Stimulated activated CD4-positive, alpha-beta T cell treated with anti-CD3 and anti-CD28 coated beads, TNF-alpha, amount 100 ng/mL, for 1 hour (primary cell): ENCODE data around the gene GCNT1.
"Not testable (repeated sequence)": the region's sequence is repeated elsewhere in the genome, so short reads cannot be mapped to it uniquely, and the experiment has no call there.

Experiments
- DNase-seq, 3 donors: peaks; one replicate each; pipeline ENCODE4 v3.0.0-alpha.2; 2020; ENCODE audit warnings: low read depth in 3 of 3, low spot score in 1 of 3

Gene GCNT1

DNA sequence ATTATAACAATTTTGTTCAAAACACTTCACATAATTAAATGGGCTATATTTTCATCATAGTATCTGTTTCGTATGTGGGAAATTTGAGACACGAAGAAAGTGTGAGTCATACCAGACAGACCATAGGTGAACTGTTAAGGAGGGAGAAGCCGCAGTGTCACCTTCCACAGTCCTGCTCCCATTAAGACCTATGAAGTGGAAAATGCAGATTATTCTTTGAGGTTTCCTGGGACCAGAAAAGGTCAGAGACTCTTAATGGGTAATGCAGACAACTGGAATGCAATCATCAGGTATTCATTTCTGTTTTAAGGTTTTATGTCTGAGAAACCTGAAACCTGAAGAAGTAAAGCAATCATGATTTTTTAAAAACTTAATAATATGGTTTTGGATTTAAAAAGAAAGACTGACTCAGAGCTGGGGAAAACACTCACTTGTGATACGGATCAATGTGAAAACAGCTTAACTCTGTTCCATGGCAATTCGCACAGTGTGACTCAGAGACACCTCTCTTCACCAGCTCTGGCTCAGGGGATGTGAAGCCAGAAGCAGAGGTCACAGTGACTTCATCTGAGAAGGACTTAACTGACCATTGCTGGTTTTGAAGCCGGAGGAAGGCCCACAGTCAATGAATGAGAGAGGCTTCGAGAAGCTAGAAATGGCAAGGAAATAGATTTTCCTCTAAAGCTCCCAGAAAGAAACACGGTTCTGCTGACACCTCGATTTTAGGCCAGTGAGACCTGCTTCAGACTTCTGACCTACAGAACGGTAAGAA is 17.2 kb upstream of the GCNT1 start:
- DNase-seq, result no peak

DNA sequence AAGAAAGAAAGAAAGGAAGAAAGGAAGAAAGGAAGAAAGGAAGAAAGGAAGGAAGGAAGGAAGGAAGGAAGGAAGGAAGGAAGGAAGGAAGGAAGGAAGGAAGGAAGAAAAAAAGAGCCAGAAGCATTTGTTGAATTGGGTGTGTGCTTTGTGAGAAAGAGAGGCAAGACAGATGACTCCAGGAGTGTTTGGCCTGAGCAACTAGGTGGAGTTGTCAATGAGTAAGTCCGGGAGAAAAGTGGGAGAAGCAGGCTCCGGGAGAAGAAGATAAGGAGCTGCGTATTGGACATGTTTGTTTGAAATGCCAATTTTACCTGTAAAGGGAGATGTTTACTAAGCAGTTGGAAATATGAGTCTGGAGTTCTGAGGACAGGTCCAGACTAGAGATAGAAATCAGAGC is 15.1 kb upstream of the GCNT1 start:
- no peak for DNase-seq

DNA sequence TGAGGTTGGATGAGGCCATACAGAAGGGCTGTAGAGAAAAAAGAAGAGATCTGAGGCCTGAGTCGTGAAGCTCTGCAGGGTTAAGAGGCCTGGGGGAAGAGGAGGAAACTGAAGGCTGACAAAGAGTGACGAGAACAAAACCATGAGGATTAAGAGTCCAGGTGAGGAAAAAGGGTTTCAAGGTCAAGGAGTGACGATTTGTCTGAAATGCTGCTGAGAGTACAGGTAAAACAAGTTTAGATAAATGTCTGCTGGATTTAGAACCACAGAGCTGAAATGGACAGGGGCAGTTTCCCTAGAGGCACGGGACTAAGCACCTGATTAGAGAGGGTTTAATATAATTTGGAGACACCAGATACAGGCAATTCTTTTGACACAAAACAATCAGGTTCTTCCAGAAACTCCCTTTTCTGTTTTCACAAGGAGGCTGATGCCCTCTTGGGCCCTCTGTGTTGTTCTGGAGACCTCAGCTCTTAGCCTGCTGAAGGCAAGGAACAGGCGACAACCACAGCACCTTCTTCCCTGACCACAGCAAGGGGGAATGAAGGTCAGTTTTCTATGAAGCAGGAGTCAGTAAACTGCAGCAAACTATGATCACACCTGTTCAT is 14.6 kb upstream of the GCNT1 start:
- DNase-seq, result no peak

DNA sequence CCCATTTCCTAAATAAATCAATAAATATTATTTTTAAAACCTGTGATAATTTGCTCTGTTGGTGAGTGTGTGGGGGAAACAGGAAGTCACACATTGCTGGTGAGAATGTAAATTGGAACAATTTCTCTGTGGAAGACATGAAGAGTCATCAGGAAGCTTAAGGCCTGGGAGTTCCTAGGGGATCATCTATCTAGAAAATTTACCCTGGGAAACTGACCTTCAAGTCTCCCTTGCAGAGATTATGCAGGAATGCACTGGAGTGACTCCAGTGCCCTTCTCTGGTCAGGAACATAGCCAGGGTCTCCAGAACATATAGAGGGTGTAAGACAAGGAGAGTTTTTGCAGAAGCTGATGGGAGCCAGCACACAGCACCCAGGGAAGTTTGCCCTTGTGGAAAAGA is 13.0 kb upstream of the GCNT1 start:
- no peak for DNase-seq

DNA sequence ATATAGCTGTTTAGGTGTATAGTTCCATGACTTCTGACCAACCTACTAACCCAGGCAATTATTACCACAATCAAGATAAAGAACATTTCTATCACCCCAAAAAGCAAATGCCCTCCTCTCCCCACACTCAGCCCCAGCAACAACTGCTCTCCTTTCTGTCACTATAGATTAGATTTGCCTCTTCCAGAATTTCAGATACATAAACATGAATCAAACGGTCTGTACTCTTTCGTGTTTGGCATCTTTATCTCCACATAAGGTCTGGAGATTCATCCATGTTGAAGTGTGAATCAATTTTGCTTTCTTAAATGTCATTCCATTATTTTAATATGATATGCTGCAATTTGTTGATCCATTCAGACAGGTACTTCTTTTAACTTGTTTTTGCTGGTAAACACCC is 10.5 kb upstream of the GCNT1 start:
- no peak for DNase-seq

DNA sequence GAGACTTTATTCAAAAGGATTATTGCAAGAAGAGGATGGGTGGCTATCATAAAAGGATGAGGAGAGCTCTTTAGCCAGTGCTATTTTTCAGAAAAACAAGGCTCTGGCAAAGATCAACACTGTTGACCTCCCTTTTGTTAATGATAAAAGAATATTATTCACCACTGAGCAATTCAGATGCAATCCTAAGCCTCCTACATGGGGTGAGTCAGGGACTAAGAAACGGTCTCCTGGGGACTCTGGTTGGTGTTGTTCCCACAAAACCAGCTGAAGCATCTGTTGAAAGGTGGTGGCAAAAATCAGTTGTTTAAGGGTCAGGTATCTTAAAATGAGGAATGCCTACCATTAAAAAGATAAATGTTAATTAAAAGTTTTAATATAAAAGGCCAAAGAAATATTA is 7.7 kb upstream of the GCNT1 start:
- no peak for DNase-seq

DNA sequence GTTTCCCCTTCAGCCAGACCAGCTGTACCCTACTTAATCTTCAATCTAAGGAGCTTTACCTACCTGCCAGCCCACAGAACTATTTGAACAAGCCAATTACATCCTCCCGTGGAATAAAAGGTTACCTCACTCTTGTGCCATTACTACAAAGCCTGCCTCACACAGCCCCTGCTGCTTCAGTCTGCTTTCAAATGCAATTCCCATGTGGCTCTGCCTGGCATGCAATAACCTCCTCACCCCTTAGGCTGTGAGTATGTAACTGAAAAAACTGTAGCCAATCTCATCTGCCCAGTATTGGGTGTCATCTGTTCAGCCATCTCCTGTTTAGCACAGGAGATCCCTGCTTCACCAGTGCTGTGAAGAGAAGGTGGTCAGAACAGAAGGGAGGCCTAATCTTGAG is 6.1 kb upstream of the GCNT1 start:
- no peak for DNase-seq

DNA sequence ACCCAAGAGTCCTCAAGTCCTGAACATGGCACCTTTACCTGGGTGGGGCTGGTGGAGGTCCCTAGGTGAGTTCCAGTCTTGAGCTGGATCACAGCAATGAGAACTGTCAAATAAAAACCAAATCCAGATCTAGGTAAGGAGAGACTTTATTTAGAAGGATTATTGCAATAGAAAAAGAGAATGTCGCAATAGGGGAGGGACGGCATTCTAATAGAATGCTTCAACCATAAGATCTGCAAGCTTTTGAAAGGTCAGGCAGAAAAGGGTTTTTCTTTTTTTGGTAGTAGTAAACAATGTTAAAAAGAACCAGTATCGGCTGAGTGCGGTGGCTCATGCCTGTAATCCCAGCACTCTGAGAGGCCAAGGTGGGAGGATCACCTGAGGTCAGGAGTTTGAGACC is 5.2 kb upstream of the GCNT1 start:
- DNase-seq, result no peak

DNA sequence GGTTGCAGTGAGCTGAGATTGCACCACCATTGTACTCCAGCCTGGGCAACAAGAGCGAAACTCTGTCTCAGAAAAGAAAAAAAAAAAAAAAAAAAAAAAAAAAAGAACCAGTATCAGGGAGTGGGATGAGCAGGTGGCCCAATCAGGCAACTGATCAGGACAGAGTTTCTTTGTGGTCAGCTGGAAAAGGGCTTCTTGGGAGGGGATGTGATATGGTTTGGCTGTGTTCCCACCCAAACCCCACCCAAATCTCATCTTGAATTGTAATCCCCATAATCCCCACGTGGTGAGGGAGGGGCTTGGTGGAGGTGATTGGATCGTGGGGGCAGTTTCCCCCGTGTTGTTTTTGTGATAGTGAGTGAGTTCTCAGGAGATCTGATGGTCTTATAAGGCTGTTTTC is 4.7 kb upstream of the GCNT1 start:
- no peak for DNase-seq

DNA sequence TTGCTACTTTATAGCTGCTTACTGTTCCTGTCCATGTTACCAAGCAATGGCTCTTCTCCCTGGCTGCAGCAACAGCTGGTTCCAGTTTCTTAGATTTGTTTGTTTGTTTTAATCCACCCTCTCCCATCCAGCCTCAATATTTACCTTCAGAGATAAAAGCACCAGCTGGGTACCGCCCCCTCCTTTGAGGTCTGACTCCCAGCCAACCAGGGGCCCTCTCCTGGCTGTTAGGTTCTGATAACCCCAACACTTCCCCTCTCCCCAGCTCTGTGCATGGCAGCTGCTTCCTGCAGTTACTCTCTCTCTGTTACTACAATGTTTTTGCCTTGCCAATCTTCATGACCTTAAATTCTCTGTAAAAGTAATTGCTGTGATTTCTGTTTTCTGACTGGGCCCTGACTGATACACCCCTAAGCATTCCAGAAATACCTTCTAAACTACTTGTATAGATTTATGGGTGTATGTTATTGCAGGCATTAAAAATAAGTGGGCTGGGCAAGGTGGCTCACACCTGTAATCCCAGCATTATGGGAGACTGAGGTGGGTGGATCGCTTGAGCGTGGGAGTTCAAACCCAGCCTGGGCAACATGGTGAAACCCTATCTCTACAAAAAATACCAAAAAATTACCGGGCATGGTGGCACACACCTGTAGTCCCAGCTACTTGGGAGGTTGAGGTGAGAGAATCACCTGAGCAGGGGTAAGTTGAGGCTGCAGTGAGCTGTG is 2.6 kb upstream of the GCNT1 start:
- no peak for DNase-seq

DNA sequence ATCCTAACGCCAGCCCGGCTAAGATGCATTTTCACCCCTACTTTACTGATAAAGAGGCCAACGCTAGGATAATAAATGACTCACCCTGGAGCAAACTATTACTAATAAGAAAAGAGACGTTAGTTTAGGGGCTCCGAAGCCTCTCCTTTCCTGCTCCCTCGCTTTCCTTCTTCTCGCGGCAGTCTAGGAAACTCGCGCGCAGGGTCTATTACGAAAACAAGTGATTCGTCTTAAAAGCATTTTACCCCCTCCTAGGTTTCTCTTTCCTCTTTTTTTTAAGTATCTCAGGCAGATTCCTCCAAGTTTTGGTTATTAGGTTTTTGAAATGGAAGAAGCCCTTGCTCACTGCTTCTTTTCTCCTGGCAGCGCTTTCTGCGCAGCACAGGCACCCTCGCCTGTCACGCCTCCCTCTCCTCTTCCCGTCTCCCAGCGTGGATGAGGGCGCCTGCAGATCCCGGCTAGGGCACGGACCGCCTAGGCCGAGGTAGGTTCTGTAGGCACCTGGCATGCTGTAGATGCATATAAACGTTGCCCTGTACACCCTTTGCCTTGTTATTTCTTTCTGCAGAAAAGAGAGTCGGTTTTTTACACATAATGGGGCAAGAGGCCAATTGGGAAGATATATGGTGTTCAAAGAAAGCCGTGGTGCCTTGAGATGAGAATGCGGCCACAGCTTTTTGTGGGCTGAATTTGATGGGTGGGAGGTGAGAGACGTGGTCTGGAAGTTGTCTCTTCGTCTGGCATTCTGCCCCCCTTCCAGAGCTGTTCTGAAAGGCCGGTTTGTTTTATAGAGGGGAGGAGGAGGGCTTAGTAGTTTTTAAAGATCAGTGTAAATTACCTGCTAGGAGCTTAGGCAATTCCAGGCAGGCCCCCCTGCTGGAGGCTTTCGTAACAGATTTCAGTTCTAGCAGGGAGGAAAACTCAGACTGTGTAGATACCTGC is 983 bp downstream of the GCNT1 start:
- DNase-seq, result no peak

DNA sequence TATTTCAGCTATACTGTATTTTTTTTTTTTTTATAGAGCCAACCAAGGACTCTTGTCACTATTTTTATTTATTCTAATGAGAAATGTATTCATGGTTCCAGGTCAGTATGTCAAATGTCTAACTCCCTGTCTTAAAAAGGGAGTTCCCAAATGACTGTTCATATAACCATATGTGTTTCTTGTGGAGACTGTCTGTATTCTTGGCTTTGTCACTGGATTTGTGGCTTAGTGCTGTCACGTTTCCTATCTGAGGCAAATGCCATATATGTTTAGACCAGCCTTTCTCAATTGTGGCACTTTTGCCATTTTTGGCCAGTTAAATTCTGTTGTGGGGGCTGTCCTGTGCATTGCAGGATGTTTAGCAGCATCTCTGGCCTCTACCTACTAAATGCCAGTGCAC is 3.1 kb downstream of the GCNT1 start:
- DNase-seq, result no peak

DNA sequence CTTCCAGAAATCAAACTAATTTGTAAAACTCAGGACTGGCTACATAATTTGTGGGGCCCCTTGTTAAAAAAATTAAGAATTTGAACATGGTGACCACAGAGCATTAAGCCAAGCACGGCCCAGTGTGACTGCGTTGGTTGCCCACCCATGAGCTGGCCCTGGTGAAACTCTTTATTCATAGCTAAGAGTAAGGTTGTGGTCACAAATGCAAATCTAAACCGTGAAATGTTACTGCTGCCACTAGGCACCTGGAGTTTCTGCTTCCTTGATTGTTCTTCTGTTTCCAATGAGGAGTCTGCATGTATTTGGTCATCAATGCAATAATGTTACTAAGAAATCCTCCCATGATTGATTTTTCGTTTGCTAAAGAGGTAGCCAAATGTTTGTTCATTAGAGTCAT is 4.2 kb downstream of the GCNT1 start:
- no peak for DNase-seq

DNA sequence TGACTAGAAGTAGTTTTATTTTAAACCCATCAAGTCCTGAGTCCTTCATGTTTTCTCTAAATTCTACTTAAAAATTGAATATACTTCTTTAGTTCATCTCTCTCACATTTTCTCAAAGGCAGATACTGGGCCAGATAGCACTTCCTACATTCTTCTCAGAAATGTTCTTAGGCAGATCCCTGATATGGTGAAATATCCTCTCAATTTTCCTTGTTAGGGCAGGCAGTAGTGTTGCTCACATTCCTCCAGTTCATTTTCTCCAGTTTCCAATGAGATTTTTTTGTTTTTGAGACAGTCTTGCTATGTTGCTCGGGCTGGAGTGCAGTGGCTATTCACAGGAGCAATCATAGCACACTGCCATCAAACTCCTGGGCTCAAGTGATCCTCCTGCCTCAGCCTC is 5.7 kb downstream of the GCNT1 start:
- DNase-seq, result no peak

DNA sequence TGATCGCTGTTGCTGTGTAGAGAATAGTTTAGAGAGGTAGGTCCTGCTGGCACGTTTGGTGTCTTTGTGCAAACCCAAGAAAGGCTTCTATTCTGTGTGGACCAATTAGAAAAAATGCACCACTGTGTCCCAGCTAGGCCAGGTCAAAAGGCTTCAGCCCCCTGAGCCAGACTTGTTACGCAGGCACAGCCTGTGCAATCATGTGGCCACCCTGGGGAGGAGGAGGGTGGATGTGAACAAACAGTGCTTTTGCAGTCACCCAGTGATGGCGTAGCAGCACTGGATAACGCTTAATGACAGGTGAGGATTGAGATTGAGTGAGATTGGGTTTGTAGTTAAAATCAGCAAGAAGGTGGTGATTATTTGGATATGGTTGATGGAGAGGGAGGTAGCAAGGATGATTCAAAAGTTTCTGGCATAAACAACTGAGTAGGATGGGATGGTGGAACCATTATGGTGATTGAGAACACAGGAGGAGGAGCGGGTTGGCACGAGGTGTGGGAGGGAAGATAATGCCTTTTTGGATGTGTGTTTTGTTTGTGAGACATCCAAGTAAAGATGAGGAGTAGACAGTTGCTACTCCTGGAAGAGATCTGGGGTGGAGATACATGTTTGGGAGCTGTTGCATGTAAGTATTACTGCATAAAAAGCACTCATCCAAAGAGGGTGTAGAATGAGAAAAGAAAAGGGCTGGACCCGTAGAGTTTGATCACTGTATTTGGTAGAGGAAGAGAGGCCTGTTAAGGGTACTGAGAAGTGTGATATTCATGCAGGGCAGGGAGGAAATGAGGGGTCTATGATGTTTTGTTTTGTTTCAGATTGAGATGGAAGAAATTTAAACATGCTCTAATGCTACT is 6.7 kb downstream of the GCNT1 start:
- no peak for DNase-seq

DNA sequence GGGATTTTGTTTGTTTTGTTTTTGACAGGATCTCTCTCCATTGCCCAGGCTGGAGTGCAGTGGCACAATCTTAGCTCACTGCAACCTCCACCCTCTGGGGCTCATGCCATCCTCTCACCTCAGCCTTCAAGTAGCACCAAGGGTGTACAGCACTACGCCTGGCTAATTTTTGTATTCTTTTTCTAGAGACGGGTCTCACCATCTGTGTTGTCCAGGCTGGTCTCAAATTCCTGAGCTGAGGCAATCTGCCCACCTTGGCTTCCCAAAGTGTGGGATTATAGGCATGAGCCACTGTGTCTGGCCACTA is 7.3 kb downstream of the GCNT1 start:
- no peak for DNase-seq

DNA sequence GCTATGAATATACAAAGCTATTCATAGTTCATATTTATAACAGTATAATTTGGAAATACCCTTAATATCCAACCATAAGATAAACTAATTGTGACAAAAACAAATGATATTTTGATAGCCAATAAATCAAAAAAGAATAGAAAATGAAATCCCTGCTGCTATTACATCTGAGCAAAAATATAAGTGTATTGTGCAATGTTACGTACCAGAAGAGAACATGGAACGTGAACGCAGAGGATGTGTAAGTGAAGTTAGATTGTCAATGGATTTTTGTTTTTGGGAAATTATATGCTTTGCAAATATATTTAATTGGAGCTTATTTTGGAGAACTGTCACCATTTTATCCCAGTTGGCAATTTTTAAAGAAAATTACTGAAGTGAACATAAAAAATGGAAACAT is 15.4 kb downstream of the GCNT1 start:
- no peak for DNase-seq

DNA sequence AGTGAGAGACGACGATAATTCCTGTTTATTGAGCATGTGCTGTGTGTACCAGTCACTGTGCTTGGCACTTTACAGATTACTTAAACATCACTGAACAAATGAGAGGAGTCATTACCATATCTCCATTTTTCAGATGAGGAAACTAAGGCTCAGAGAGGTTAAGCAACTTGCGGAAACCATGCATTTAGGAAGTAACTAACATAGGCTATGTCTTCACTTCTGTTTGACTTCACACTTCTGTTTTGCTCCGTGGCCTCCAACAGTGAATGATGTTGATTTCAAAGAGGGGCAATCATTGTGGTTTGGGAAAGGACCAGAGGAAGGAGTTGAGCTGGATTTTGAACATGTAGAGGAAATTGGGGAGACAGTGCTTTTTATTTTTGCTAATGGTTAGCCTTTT is 16.7 kb downstream of the GCNT1 start:
- DNase-seq, result no peak

DNA sequence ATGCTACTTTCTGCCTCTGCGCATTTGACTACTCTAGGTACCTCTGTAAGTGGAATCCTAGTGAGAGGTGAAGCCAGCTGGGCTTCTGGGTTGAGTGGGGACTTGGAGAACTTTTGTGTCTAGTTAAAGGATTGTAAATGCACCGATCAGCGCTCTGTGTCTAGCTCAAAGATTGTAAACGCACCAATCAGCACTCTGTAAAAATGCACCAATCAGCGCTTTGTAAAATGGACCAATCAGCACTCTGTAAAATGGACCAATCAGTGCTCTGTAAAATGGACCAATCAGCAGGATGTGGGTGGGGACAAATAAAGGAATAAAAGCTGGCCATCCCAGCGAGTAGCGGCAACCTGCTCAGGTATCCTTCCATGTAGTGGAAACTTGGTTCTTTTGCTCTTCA is 18.8 kb downstream of the GCNT1 start:
- not testable (repeated sequence) for DNase-seq

DNA sequence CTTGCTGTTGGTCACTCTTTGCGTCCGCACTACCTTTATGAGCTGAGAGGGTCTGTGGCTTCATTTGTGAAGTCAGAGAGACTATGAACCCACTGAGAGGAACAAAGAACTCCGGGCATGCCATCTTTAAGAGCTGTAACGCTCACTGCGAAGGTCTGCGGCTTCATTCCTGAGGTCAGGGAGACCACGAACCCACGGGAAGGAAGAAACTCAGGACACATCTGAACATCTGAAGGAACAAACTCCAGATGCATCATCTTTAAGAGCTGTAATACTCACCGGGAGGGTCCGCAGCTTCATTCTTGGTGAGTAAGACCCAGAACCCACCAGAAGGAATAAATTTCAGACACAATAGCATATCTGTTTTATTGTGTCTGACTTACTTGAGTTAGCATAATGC is 19.2 kb downstream of the GCNT1 start:
- DNase-seq, result no peak

DNA sequence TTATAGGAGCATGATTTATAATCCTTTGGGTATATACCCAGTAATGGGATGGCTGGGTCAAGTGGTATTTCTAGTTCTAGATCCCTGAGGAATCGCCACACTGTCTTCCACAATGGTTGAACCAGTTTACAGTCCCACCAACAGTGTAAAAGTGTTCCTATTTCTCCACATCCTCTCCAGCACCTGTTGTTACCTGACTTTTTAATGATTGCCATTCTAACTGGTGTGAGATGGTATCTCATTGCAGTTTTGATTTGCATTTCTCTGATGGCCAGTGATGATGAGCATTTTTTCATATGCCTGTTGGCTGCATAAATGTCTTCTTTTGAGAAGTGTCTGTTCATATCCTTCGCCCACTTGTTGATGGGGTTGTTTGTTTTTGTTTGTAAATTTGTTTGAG is 20.4 kb downstream of the GCNT1 start:
- not testable (repeated sequence) for DNase-seq
